ENCODE results near the gene LRP6.

The LRP6 gene

GRCh38 chr12:12138203-12139154 is 128.4 kb downstream of the LRP6 start:
- no CpG with 5 or more reads among the region's 3 CpGs for WGBS (ENCODE audit: extremely low coverage, insufficient coverage, insufficient read length)
- Histone ChIP-seq H2BK120ac (ENCODE audit: insufficient read depth, low read length, poor library complexity) (no peak overlapping the region), H2AFZ (ENCODE audit: insufficient read depth, low read length, poor library complexity) (no peak overlapping the region), H3K23ac (ENCODE audit: low read length) (no peak overlapping the region), H2AK5ac (ENCODE audit: low read length) (no peak overlapping the region), H2BK5ac (ENCODE audit: low read depth, low read length, poor library complexity) (no peak overlapping the region), H3K36me3 (ENCODE audit: control insufficient read depth in 1 of 2, insufficient read depth in 2 of 2, low read length in 2 of 2) (peaks cover 2% of the 10 kb centered on the region in 2 experiments), H3K4ac (ENCODE audit: low read depth, low read length) (no peak overlapping the region), H3K4me2 (ENCODE audit: low read length) (no peak overlapping the region), H3K9me3 (ENCODE audit: insufficient read depth, low read depth, low read length) (no peaks in the 10 kb centered on the region), H3K4me1 (ENCODE audit: control insufficient read depth in 1 of 2, insufficient read depth in 2 of 2, low read length in 2 of 2) (no peaks in the 10 kb centered on the region), H3K79me1 (ENCODE audit: low read length) (no peaks in the 10 kb centered on the region), H3K14ac (ENCODE audit: low read length) (no peak overlapping the region), H3K4me3 (ENCODE audit: low read depth, low read length) (no peak overlapping the region), H3K18ac (ENCODE audit: low read length) (no peak overlapping the region), H3K27ac (ENCODE audit: low read depth, low read length) (no peak overlapping the region), H4K8ac (ENCODE audit: low read depth, low read length) (no peak overlapping the region), H2BK12ac (ENCODE audit: low read length) (no peak overlapping the region), H4K12ac (ENCODE audit: low read depth, low read length) (no peak overlapping the region), H4K91ac (ENCODE audit: low read depth, low read length) (no peak overlapping the region), H3K9ac (ENCODE audit: low read length) (no peak overlapping the region), H3K79me2 (ENCODE audit: control insufficient read depth, insufficient read depth, low read length, poor library complexity) (no peaks in the 10 kb centered on the region), H3K27me3 (ENCODE audit: insufficient read depth, low read length) (no peaks in the 10 kb centered on the region)
- DNase-seq = no peak

- no peak overlapping the region for H4K12ac ChIP-seq (ENCODE audit: low read depth, low read length)
- no peaks in the 10 kb centered on the region for H3K79me2 ChIP-seq (ENCODE audit: control insufficient read depth, insufficient read depth, low read length, poor library complexity)
- WGBS (ENCODE audit: extremely low coverage, insufficient coverage, insufficient read length) = no CpG with 5 or more reads among the region's 5 CpGs
- H2BK120ac ChIP-seq (ENCODE audit: insufficient read depth, low read length, poor library complexity) = no peak overlapping the region
- H3K79me1 ChIP-seq (ENCODE audit: low read length) = no peaks in the 10 kb centered on the region
- H3K4me3 ChIP-seq (ENCODE audit: low read depth, low read length) = no peak overlapping the region
- no peak overlapping the region for H3K4me2 ChIP-seq (ENCODE audit: low read length)
- H3K27me3 ChIP-seq (ENCODE audit: insufficient read depth, low read length) = no peaks in the 10 kb centered on the region
- H3K27ac ChIP-seq (ENCODE audit: low read depth, low read length) = no peak overlapping the region
- peaks cover 3 to 8% of the 10 kb centered on the region in 2 experiments for H3K36me3 ChIP-seq (ENCODE audit: control insufficient read depth in 1 of 2, insufficient read depth in 2 of 2, low read length in 2 of 2)
- H2AK5ac ChIP-seq (ENCODE audit: low read length) = no peak overlapping the region
- no peak overlapping the region for H3K23ac ChIP-seq (ENCODE audit: low read length)
- H3K9ac ChIP-seq (ENCODE audit: low read length) = no peak overlapping the region
- H4K8ac ChIP-seq (ENCODE audit: low read depth, low read length) = no peak overlapping the region
- H3K9me3 ChIP-seq (ENCODE audit: insufficient read depth, low read depth, low read length) = no peaks in the 10 kb centered on the region
- H2BK5ac ChIP-seq (ENCODE audit: low read depth, low read length, poor library complexity) = no peak overlapping the region
- H3K4ac ChIP-seq (ENCODE audit: low read depth, low read length) = no peak overlapping the region
- DNase-seq = no peak
- H3K4me1 ChIP-seq (ENCODE audit: control insufficient read depth in 1 of 2, insufficient read depth in 2 of 2, low read length in 2 of 2) = no peaks in the 10 kb centered on the region
- H2BK12ac ChIP-seq (ENCODE audit: low read length) = no peak overlapping the region
- H3K18ac ChIP-seq (ENCODE audit: low read length) = no peak overlapping the region
- no peak overlapping the region for H2AFZ ChIP-seq (ENCODE audit: insufficient read depth, low read length, poor library complexity)
- H4K91ac ChIP-seq (ENCODE audit: low read depth, low read length) = no peak overlapping the region
- H3K14ac ChIP-seq (ENCODE audit: low read length) = no peak overlapping the region
Observed at GRCh38 chr12:12133785-12134184, 133.1 kb downstream of the LRP6 start.

GRCh38 chr12:12133259-12133658 is 133.6 kb downstream of the LRP6 start:
- H3K27me3 ChIP-seq (ENCODE audit: insufficient read depth, low read length) = no peaks in the 10 kb centered on the region
- H3K4me1 ChIP-seq (ENCODE audit: control insufficient read depth in 1 of 2, insufficient read depth in 2 of 2, low read length in 2 of 2) = no peaks in the 10 kb centered on the region
- no peak overlapping the region for H4K8ac ChIP-seq (ENCODE audit: low read depth, low read length)
- H3K4me3 ChIP-seq (ENCODE audit: low read depth, low read length) = no peak overlapping the region
- H3K18ac ChIP-seq (ENCODE audit: low read length) = no peak overlapping the region
- no peaks in the 10 kb centered on the region for H3K79me1 ChIP-seq (ENCODE audit: low read length)
- no peak overlapping the region for H2BK12ac ChIP-seq (ENCODE audit: low read length)
- H3K14ac ChIP-seq (ENCODE audit: low read length) = no peak overlapping the region
- no peak overlapping the region for H2BK5ac ChIP-seq (ENCODE audit: low read depth, low read length, poor library complexity)
- WGBS (ENCODE audit: extremely low coverage, insufficient coverage, insufficient read length) = no CpG with 5 or more reads among the region's 3 CpGs
- no peaks in the 10 kb centered on the region for H3K79me2 ChIP-seq (ENCODE audit: control insufficient read depth, insufficient read depth, low read length, poor library complexity)
- H3K4me2 ChIP-seq (ENCODE audit: low read length) = no peak overlapping the region
- no peak overlapping the region for H3K23ac ChIP-seq (ENCODE audit: low read length)
- no peak overlapping the region for H4K91ac ChIP-seq (ENCODE audit: low read depth, low read length)
- H3K9ac ChIP-seq (ENCODE audit: low read length) = no peak overlapping the region
- H2AFZ ChIP-seq (ENCODE audit: insufficient read depth, low read length, poor library complexity) = no peak overlapping the region
- DNase-seq = no peak
- peaks cover 3 to 8% of the 10 kb centered on the region in 2 experiments for H3K36me3 ChIP-seq (ENCODE audit: control insufficient read depth in 1 of 2, insufficient read depth in 2 of 2, low read length in 2 of 2)
- no peak overlapping the region for H3K27ac ChIP-seq (ENCODE audit: low read depth, low read length)
- no peak overlapping the region for H4K12ac ChIP-seq (ENCODE audit: low read depth, low read length)
- H3K9me3 ChIP-seq (ENCODE audit: insufficient read depth, low read depth, low read length) = no peaks in the 10 kb centered on the region
- no peak overlapping the region for H2AK5ac ChIP-seq (ENCODE audit: low read length)
- H3K4ac ChIP-seq (ENCODE audit: low read depth, low read length) = no peak overlapping the region
- H2BK120ac ChIP-seq (ENCODE audit: insufficient read depth, low read length, poor library complexity) = no peak overlapping the region

GRCh38 chr12:12128670-12129069 is 138.2 kb downstream of the LRP6 start:
- WGBS (ENCODE audit: extremely low coverage, insufficient coverage, insufficient read length) = no CpG with 5 or more reads among the region's 4 CpGs

More at GRCh38 chr12:12128670-12129069, 138.2 kb downstream of the LRP6 start:
- Histone ChIP-seq H3K4me3 (ENCODE audit: low read depth, low read length) (no peak overlapping the region), H3K4me1 (ENCODE audit: control insufficient read depth in 1 of 2, insufficient read depth in 2 of 2, low read length in 2 of 2) (no peaks in the 10 kb centered on the region), H3K79me2 (ENCODE audit: control insufficient read depth, insufficient read depth, low read length, poor library complexity) (no peaks in the 10 kb centered on the region), H3K23ac (ENCODE audit: low read length) (no peak overlapping the region), H3K27ac (ENCODE audit: low read depth, low read length) (no peak overlapping the region), H3K27me3 (ENCODE audit: insufficient read depth, low read length) (no peaks in the 10 kb centered on the region), H4K8ac (ENCODE audit: low read depth, low read length) (no peak overlapping the region), H3K18ac (ENCODE audit: low read length) (no peak overlapping the region), H3K36me3 (ENCODE audit: control insufficient read depth in 1 of 2, insufficient read depth in 2 of 2, low read length in 2 of 2) (peaks cover 11 to 13% of the 10 kb centered on the region in 2 experiments), H3K79me1 (ENCODE audit: low read length) (no peaks in the 10 kb centered on the region), H3K9me3 (ENCODE audit: insufficient read depth, low read depth, low read length) (no peaks in the 10 kb centered on the region), H3K9ac (ENCODE audit: low read length) (no peak overlapping the region), H3K4ac (ENCODE audit: low read depth, low read length) (no peak overlapping the region), H2BK5ac (ENCODE audit: low read depth, low read length, poor library complexity) (no peak overlapping the region), H2AFZ (ENCODE audit: insufficient read depth, low read length, poor library complexity) (no peak overlapping the region), H2AK5ac (ENCODE audit: low read length) (no peak overlapping the region), H2BK120ac (ENCODE audit: insufficient read depth, low read length, poor library complexity) (no peak overlapping the region), H3K4me2 (ENCODE audit: low read length) (no peak overlapping the region), H4K91ac (ENCODE audit: low read depth, low read length) (no peak overlapping the region), H3K14ac (ENCODE audit: low read length) (no peak overlapping the region), H4K12ac (ENCODE audit: low read depth, low read length) (no peak overlapping the region), H2BK12ac (ENCODE audit: low read length) (no peak overlapping the region)
- no peak for DNase-seq
